ENCODE data around the gene OAS3.
A peak's percentile ranks its signal among the peaks of the same experiment; 100 is the strongest.
"Not testable (repeated sequence)": the region's sequence is repeated elsewhere in the genome, so short reads cannot be mapped to it uniquely, and the experiment has no call there.

Gene OAS3

GRCh38 chr12:112950701-112951100 lies 12.4 kb downstream of the OAS3 start:
- no peak for DNase-seq (ENCODE audit: low spot score)

- DNase-seq (ENCODE audit: low spot score): not testable (repeated sequence)
Measured at GRCh38 chr12:112957125-112957524, 18.9 kb downstream of the OAS3 start.

GRCh38 chr12:112961074-112961473 lies 22.8 kb downstream of the OAS3 start:
- DNase-seq (ENCODE audit: low spot score): no peak

GRCh38 chr12:112961536-112961935 lies 23.3 kb downstream of the OAS3 start:
- no peak for DNase-seq (ENCODE audit: low spot score)

- DNase-seq (ENCODE audit: low spot score): no peak
Measured at GRCh38 chr12:112962561-112962960, 24.3 kb downstream of the OAS3 start.

GRCh38 chr12:112963227-112963861 lies 25.1 kb downstream of the OAS3 start:
- no peak for DNase-seq (ENCODE audit: low spot score)

- DNase-seq (ENCODE audit: low spot score): no peak
Measured at GRCh38 chr12:112964067-112964670, 25.9 kb downstream of the OAS3 start.

GRCh38 chr12:112964915-112965314 lies 26.6 kb downstream of the OAS3 start:
- no peak for DNase-seq (ENCODE audit: low spot score)

- no peak for DNase-seq (ENCODE audit: low spot score)
Measured at GRCh38 chr12:112965643-112966042, 27.4 kb downstream of the OAS3 start.

GRCh38 chr12:112967306-112967705 lies 29.0 kb downstream of the OAS3 start:
- no peak for DNase-seq (ENCODE audit: low spot score)

- DNase-seq (ENCODE audit: low spot score): no peak
Measured at GRCh38 chr12:112967858-112968257, 29.6 kb downstream of the OAS3 start.

GRCh38 chr12:112969547-112970306 lies 31.5 kb downstream of the OAS3 start:
- no peak for DNase-seq (ENCODE audit: low spot score)

GRCh38 chr12:112970391-112970790 lies 32.1 kb downstream of the OAS3 start:
- no peak for DNase-seq (ENCODE audit: low spot score)

GRCh38 chr12:112971248-112971647 lies 33.0 kb downstream of the OAS3 start:
- no peak for DNase-seq (ENCODE audit: low spot score)

- DNase-seq (ENCODE audit: low spot score): no peak
Measured at GRCh38 chr12:112973011-112973735, 34.9 kb downstream of the OAS3 start.

GRCh38 chr12:112973818-112974231 lies 35.6 kb downstream of the OAS3 start:
- no peak for DNase-seq (ENCODE audit: low spot score)

GRCh38 chr12:112974904-112975303 lies 36.6 kb downstream of the OAS3 start:
- no peak for DNase-seq (ENCODE audit: low spot score)

GRCh38 chr12:112977139-112977538 lies 38.9 kb downstream of the OAS3 start:
- no peak for DNase-seq (ENCODE audit: low spot score)

GRCh38 chr12:112977641-112978040 lies 39.4 kb downstream of the OAS3 start:
- no peak for DNase-seq (ENCODE audit: low spot score)

- peak; percentile 38 for DNase-seq (ENCODE audit: low spot score)
Measured at GRCh38 chr12:112978163-112979040, 40.1 kb downstream of the OAS3 start, which contains the start of gene OAS2. OAS2 (plus strand) TSS chr12:112978519; CDS start chr12:112978609, 90 bp downstream.

GRCh38 chr12:112979041-112979680 lies 40.9 kb downstream of the OAS3 start:
- DNase-seq (ENCODE audit: low spot score): no peak

Data from COLO829 (cell line).